Stimulated activated CD8-positive, alpha-beta memory T cell treated with anti-CD3 and anti-CD28 coated beads, Interleukin-2, amount 100 ng/mL, for 48 hours (primary cell): ENCODE results near the gene UBE2K.
"Not testable (repeated sequence)": the region's sequence is repeated elsewhere in the genome, so short reads cannot be mapped to it uniquely, and the experiment has no call there.

Experiments
- DNase-seq, 2 donors: peaks; one replicate each; pipeline ENCODE4 v3.0.0-alpha.2; 2020; ENCODE audit warnings: low read depth in 2 of 2

Gene UBE2K

GRCh38 chr4:39689970-39690369, 8.0 kb upstream of the UBE2K start:
- DNase-seq = no peak

DNA sequence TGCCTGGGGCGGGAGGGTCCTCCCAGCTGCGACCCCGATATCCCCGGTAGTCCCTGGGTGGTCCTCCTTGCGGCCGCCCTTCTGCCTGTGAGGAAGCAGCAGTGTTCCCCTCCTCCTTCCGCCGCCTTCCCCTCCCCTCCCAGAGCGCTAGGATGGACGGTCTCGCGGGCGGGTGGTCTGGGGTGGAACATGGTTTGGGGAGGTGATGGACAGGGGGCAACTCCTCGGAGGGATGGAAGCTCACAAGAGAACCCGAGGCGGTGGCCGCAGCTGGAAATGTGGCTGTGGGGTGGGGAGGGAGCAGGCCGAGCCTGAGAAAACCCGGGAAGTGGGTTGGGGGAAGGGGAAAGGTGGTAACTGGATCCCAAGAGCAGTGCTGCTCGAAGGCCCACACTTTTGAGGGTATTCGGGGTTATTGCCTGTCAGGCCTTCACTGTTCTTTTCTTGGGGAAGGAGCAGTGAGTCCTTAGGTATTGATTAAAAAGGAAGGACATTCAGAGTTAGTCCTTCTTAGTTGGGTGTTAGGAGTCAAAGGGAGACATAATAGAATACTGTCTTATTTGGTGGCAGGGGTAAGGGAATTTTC, 581 bp downstream of the UBE2K start:
- DNase-seq = peak; percentile 28 to 35

GRCh38 chr4:39699687-39700409, 1.9 kb downstream of the UBE2K start:
- no peak for DNase-seq

DNA sequence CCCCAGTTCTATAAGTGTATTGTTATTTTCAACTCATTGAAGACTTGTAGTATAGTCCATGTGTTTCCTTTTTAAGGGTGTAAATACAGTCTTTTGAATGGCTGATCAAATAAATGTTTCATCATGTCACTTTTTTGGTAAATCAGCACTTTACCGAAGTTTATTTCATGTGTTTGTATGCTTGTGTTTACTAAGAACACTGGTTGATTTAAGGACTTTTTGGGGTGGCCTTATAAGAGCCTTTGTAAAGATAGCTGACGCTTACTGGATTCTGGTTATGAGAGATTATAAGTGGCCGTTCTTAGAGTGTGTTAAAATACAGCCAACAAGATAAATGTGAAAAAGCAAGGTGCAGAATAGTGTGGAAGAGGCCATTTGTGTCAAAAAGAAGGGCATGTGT, 2.6 kb downstream of the UBE2K start:
- DNase-seq = no peak

DNA sequence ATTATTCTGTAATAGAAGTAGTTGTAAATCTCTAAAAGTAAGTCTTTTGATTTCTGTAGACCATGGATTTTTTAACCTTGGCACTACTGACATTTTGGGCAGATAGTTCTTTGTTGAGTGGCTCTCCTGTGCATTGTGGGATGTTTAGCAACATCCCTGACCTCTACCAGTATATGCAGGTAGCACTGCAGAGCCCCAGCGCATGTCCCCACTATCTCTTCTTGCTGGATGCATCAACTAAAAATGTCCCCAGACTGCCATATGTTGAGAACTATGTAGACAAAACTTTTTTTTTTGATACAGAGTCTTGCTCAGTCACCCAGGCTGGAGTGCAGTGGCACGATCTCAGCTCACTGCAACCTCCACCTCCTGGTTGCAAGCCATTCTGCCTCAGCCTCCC, 4.8 kb downstream of the UBE2K start:
- no peak for DNase-seq

- DNase-seq = not testable (repeated sequence)
Measured at GRCh38 chr4:39704789-39705188, 6.9 kb downstream of the UBE2K start.

DNA sequence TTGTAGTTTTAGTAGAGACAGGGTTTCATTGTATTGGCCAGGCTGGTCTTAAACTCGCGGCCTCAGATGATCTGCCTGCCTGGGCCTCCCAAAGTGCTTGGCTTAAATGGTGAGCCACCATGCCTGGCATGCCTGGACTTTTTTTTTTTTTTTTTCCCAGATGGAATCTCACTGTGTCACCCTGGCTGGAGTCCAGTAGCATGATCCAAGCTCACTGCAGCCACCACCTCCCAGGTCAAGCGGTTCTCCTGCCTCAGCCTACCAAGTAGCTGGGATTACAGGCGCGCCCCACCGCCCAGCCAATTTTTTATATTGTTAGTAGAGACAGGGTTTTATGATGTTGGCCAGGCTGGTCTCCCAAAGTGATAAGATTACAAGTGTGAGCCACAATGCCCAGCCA, 8.4 kb downstream of the UBE2K start:
- DNase-seq = no peak

DNA sequence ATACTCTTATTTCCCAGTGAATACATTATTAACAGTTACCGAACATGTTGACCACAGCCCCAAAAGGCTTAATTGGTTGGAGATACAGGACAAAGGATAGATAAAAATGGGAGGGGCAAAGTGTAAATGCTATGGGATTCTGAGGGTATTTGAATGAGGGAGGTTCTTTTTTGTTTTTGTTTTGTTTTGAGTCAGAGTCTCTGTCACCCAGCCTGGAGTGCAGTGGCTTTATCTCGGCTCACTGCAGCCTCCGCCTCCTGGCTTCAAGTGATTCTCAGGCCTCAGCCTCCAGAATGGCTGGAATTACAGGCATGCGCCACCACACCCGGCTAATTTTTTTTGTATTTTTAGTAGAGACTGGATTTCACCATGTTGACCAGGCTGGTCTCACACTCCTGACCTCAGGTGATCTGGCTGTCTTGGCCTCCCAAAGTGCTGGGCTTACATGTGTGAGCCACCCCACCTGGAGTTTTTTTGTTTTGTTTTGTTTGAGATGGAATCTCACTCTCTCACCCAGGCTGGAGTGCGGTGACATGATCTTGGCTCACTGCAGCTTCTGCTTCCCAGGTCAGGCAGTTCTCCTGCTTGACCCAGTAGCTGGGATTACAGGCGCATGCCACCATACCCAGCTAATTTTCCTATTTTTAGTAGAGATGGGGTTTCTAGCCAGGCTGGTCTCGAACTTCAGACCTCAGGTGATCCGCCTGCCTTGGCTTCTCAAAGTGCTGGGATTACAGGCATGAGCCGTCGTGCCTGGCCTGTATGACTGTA, 9.0 kb downstream of the UBE2K start:
- no peak for DNase-seq

DNA sequence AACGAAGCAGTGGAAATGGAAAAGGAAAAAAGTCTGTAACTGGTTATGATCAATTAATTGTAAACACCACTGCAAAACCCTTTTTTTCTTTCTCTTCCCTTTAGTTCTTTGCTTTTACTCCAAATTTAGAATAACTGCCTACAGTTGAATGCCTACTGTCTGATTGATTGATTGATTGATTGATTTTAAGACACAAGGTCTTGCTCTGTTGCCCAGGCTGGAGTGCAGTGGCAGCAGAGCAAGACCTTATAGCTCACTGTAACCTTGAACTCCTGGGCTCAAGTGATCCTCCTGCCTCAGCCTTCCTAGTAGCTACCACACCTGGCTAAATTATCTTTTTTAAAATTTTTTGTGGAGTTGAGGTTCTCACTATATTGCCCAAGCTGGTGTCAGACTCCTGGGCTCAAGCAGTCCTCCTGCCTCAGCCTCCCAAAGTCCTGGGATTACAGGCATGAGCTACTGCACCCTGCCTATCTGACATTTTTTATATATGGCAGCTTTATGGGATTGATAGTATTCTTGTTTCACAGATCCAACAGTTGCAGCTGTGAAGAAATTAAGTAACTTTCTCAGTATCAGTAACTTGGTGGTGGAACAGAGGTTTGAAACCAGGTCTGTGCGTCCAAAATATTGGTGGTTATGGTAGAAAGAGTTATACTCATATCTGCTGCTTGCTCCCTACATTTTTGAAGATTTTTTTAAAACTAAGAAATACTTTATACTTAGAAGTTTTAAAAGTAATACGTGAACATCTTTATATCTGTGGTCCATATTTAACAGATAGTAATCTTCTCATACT, 12.4 kb downstream of the UBE2K start:
- DNase-seq = no peak

DNA sequence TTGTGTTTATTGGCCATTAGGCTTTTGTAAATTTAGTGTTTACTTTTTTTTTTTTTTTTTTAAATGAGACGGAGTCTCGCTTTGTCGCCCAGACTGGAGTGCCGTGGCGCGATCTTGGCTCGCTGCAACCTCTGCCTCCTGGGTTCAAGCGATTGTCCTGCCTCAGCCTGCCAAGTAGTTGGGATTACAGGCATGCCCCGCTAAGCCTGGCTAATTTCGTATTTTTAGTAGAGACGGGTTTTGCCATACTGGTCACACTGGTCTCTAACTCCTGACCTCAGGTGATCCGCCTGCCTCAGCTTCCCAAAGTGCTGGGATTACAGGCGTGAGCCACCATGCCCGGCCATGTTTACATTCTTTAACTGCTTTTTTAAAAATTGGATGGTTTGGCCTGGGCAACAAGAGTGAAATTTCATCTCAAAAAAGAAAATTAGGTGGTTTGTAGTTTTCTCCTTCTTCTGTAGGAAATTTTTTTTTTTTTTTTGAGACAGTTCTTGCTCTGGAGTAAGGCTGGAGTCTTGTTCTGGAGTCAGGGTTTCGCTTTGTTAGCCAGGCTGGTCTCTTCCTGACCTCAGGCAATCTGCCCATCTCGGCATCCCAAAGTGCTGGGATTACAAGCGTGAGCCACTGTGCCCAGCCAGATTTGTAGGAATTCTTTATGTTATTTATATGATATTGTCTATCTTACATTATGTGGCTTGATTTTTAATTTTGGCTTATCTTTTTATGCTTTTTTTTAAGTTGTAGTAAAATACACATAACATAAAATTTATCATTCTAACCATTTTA, 15.1 kb downstream of the UBE2K start:
- DNase-seq = no peak

DNA sequence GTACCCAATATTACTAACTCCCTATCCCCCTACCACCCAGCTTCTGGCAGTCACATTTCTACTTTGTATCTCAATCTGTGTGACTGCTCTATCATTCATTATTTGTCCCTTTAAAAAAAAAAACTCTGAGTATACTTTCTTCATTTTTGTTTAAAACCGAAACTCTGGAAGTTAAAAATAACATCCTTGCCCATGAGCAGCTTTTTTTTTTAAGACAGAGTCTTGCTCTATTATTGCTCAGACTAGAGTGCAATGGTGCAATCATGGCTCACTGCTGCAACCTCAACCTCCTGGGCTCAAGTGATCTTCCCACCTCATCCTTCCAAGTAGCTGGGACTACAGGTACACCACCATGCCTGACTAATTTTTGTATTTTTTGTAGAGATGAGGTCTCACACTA, 15.8 kb downstream of the UBE2K start:
- DNase-seq = no peak

GRCh38 chr4:39714166-39714565, 16.2 kb downstream of the UBE2K start:
- no peak for DNase-seq

DNA sequence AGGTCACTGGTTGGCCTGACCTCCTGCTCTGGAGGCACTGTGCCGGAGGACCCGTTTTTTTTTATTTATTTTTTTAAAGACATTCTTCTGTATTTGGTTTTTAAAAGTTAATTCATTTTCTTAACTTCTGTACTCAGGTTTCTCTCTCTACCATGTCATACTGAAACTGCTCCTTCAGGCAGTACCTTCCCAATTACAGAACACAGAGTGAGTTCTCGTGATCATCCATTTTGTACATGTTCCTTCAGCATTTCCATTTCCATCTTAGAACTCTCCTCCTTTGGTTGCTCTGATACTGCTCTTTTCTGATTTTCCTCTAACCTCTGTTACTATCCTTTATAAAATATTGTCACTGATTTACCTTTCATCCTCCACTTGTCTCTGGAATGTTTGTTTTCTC, 17.9 kb downstream of the UBE2K start:
- no peak for DNase-seq

DNA sequence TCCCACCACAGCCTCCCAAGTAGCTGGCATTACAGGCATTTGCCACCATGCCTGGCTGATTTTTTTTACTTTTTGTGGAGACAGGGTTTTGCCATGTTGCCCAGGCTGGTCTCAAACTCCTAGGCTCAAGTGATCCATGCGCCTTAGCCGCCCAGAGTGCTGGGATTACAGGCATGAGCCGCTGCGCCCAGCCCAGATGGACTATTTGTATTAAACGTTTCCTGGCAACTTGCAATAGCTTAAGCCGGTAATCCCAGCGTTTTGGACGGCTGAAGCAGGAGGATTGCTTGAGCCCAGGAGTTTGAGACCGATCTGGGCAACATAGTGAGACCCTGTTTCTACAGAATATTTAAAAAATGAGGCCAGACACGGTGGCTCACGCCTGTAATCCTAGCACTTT, 18.4 kb downstream of the UBE2K start:
- DNase-seq = no peak

DNA sequence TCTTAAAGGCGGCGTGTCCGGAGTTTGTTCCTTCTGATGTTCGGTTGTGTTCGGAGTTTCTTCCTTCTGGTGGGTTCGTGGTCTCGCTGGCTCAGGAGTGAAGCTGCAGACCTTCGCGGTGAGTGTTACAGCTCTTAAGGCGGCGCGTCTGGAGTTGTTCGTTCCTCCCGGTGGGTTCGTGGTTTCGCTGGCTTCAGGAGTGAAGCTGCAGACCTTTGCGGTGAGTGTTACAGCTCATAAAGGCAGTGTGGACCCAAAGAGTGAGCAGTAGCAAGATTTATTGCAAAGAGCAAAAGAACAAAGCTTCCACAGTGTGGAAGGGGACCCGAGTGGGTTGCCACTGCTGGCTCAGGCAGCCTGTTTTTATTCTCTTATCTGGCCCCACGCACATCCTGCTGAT, 19.8 kb downstream of the UBE2K start:
- DNase-seq = not testable (repeated sequence)

DNA sequence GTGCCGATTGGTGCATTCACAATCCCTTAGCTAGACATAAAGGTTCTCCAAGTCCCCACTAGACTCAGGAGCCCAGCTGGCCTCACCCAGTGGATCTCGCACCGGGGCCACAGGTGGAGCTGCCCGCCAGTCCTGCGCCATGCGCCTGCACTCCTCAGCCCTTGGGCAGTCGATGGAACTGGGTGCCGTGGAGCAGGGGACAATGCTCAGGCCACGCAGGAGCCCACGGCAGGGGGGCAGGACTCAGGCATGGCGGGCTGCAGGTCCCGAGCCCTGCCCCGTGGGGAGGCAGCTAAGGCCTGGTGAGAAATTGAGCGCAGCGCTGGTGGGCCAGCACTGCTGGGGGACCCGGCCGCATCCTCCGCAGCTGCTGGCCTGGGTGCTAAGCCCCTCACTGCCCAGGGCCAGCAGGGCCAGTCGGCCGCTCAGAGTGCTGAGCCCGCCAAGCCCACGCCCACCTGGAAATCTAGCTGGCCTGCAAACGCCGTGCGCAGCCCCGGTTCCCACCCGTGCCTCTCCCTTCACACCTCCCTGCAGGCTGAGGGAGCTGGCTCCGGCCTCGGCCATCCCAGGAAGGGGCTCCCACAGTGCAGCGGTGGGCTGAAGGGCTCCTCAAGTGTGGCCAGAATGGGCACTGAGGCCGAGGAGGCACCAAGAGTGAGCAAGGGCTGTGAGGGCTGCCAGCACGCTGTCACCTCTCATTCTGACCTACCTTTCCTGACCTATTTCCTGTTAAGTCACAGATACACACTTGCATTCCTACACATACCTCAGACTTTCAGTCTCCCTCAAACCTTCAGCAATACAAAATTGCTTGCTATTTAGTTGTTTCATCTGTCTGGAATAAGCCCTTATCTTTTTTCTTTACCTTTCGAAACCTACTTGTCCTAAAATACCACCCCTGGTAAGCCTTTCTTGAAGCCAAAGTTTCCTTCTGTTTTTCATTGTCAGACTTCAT, 20.7 kb downstream of the UBE2K start:
- no peak for DNase-seq

GRCh38 chr4:39719804-39720580, 22.1 kb downstream of the UBE2K start:
- no peak for DNase-seq

DNA sequence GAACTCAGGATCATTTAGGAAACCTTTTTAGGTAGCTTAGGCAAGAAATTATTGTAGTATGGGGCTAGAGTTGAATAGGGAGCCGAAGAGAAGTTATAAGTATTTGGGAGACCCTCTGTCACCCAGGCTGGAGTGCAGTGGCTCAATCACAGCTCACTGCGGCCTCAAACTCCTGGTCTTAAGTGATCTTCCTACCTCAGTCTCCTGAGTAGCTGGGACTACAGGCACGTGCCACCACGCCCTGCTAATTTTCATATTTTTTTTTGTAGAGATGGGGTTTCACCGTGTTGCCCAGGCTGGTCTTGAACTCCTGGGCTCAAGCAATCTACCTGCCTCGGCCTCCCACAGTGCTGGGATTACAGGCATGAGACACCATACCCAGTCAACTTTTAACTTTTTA, 23.3 kb downstream of the UBE2K start:
- DNase-seq = not testable (repeated sequence)

GRCh38 chr4:39721788-39722187, 23.9 kb downstream of the UBE2K start:
- DNase-seq = no peak
